HepG2 (cell line): ENCODE data around the gene GALNT10. TPM values are rescaled to one million over a fixed set of nuclear protein-coding genes. Genes with fewer than 3 reads are reported as not detected.

Experiments
- ATAC-seq: fragments of 200-7000 bp; cut with Tn5 transposase; 3 replicates; pipeline ENCODE4 v1.9.1; 2020; ENCODE audit warnings: mild to moderate bottlenecking, moderate library complexity
- BruUV-seq: library from RNA; stranded (reverse); fragments of 400-500 nt; replicated peaks from 2 replicates; lab custom pipeline; 2021; lab: Mats Ljungman, UMichigan
- CTCF ChIA-PET: fragments of 300-600 bp; formaldehyde crosslinking; extraction: SDS; loops from one replicate; lab custom pipeline; 2021; ENCODE audit warnings: low total read pairs, inconsistent platforms, low intra/inter-chr PET ratio; lab: Yijun Ruan, JAX
- POLR2A ChIA-PET: fragments of 350-600 bp; sonication (Branson Sonifier 250); formaldehyde crosslinking; loops from one replicate; lab custom pipeline; 2020; ENCODE audit warnings: antibody characterized with exemption, inconsistent platforms; lab: Yijun Ruan, JAX
- DNase-seq: peaks from one replicate; pipeline ENCODE4 v3.0.0-alpha.2; 2015; ENCODE audit warnings: low spot score
- FAIRE-seq: peaks from 3 replicates; lab custom pipeline; 2011; peaks lifted over from hg19 to GRCh38; lab: Jason Lieb, UNC
- H2AFZ ChIP-seq: one replicate; pipeline ENCODE4 v1.6.1; 2011; ENCODE audit warnings: low read length, inconsistent platforms
- H3K27ac ChIP-seq: fragments of 300-600 bp; 3 replicates; pipeline ENCODE4 v1.8.0; 2011; ENCODE audit warnings: mixed run types, mild to moderate bottlenecking, mixed read lengths, low read length, inconsistent platforms; ENCODE audit not compliant: insufficient read depth; ENCODE audit errors: extremely low read length
- H3K27me3 ChIP-seq, 2 experiments: fragments of 200-600 bp in 1 of 2; 2 replicates in 1 of 2; 3 replicates in 1 of 2; pipeline versions ENCODE4 v1.6.0 to v1.8.0; 2011; ENCODE audit warnings: low read length in 2 of 2, mild to moderate bottlenecking in 2 of 2, moderate library complexity in 2 of 2, inconsistent platforms in 1 of 2; ENCODE audit not compliant: insufficient read depth in 2 of 2, control insufficient read depth in 1 of 2
- H3K36me3 ChIP-seq, 2 experiments: fragments of 200-600 bp in 1 of 2; replicated peaks in 1 of 2; 2 replicates in 1 of 2; 3 replicates in 1 of 2; pipeline versions ENCODE4 v1.5.1 to v1.8.0; 2011; ENCODE audit warnings: low read length in 2 of 2, inconsistent platforms in 1 of 2; ENCODE audit not compliant: insufficient read depth in 2 of 2, control insufficient read depth in 1 of 2
- H3K4me1 ChIP-seq: 2 replicates; pipeline ENCODE4 v1.5.1; 2012; ENCODE audit warnings: low read length, inconsistent platforms; ENCODE audit not compliant: insufficient read depth
- H3K4me2 ChIP-seq: 2 replicates; pipeline ENCODE4 v1.6.0; 2011; ENCODE audit warnings: low read depth, low read length, inconsistent platforms
- H3K4me3 ChIP-seq, 3 experiments: fragments of 200-600 bp in 1 of 3; sonication (generic), shearing (Covaris generic) in 1 of 3; replicated peaks in 1 of 3; 2 replicates each; pipeline ENCODE4 v1.5.1; 2011 to 2016; ENCODE audit warnings: low read length in 3 of 3, inconsistent platforms in 2 of 3, low read depth in 2 of 3, mild to moderate bottlenecking in 2 of 3, control low read depth in 1 of 3, mixed read lengths in 1 of 3; ENCODE audit not compliant: insufficient read depth in 1 of 3
- H3K79me2 ChIP-seq: one replicate; pipeline ENCODE4 v1.6.1; 2011; ENCODE audit warnings: low read length, inconsistent platforms; ENCODE audit not compliant: insufficient read depth
- H3K9ac ChIP-seq: 2 replicates; pipeline ENCODE4 v1.6.0; 2011; ENCODE audit warnings: mild to moderate bottlenecking, low read depth, low read length, inconsistent platforms; ENCODE audit not compliant: insufficient read depth
- H3K9me3 ChIP-seq: 2 replicates; pipeline ENCODE4 v1.5.1; 2012; ENCODE audit warnings: mild to moderate bottlenecking, low read length
- H4K20me1 ChIP-seq: 2 replicates; pipeline ENCODE4 v1.6.0; 2011; ENCODE audit warnings: inconsistent platforms, mild to moderate bottlenecking, low read length, moderate library complexity; ENCODE audit not compliant: insufficient read depth
- EHMT2 ChIP-seq: fragments of 200-600 bp; sonication (generic); IDR thresholded peaks from 2 replicates; pipeline ENCODE4 v1.7.0; 2017; ENCODE audit warnings: antibody characterized with exemption, low read depth, low read length, borderline replicate concordance
- KDM4B ChIP-seq: sonication (generic); formaldehyde crosslinking; IDR thresholded peaks from 2 replicates; pipeline ENCODE4 v1.4.0; 2020; ENCODE audit warnings: missing genetic modification reagents
- KDM5B ChIP-seq: sonication (generic); formaldehyde crosslinking; IDR thresholded peaks from 2 replicates; pipeline ENCODE4 v1.4.0; 2020; ENCODE audit warnings: missing genetic modification reagents, mild to moderate bottlenecking, borderline replicate concordance
- PHF8 ChIP-seq: sonication (generic); formaldehyde crosslinking; IDR thresholded peaks from 2 replicates; pipeline ENCODE4 v1.5.0; 2020; ENCODE audit warnings: missing genetic modification reagents
- RARG ChIP-seq: sonication (generic); formaldehyde crosslinking; IDR thresholded peaks from 2 replicates; pipeline ENCODE4 v1.4.0; 2020; ENCODE audit warnings: low read depth, mild to moderate bottlenecking, missing genetic modification reagents
- TEAD3 ChIP-seq: optimal IDR thresholded peaks from 2 replicates; pipeline ENCODE3; 2016; ENCODE audit warnings: borderline replicate concordance
- ZBTB7A ChIP-seq: sonication (generic); formaldehyde crosslinking; IDR thresholded peaks from 2 replicates; pipeline ENCODE4 v1.8.0; 2022; ENCODE audit warnings: mild to moderate bottlenecking, missing genetic modification reagents
- ZFP91 ChIP-seq: sonication (generic); formaldehyde crosslinking; IDR thresholded peaks from 2 replicates; pipeline ENCODE4 v1.9.0; 2022; ENCODE audit warnings: missing genetic modification reagents, mild to moderate bottlenecking, borderline replicate concordance
- ZNF12 ChIP-seq: sonication (generic); formaldehyde crosslinking; IDR thresholded peaks from 2 replicates; pipeline ENCODE4 v1.5.0; 2020; ENCODE audit warnings: missing genetic modification reagents
- ZNF350 ChIP-seq: sonication (generic); formaldehyde crosslinking; IDR thresholded peaks from 2 replicates; pipeline ENCODE4 v1.4.0; 2020; ENCODE audit warnings: mild to moderate bottlenecking, low read depth, missing genetic modification reagents, borderline replicate concordance
- WGBS: methylation state at CpG from one replicate; pipeline ENCODE4 v1.1.6; 2017; ENCODE audit warnings: low lambda C conversion rate; 5-methylcytosine and 5-hydroxymethylcytosine counted together
- in situ Hi-C: cut with HindIII; loops from 2 replicates; pipeline ENCODE4 v1.10.0; 2017; ENCODE audit warnings: low pct_unique_long_range_greater_than_20kb; ENCODE audit not compliant: extremely low pct_ligation_motif_present
- intact Hi-C: fragments of 100-400 bp; cut with micrococcal nuclease; formaldehyde crosslinking; loops from one replicate; pipeline ENCODE4 v1.10.0; 2022; ENCODE audit not compliant: unreplicated experiment
- polyA plus RNA-seq, 8 experiments: library from polyadenylated mRNA; depleted of rRNA in 3 of 8; stranded (reverse) in 7 of 8; unstranded in 1 of 8; fragments of >200 nt; fragmentation: Illumina TruSeq in 4 of 8; extraction: Trizol in 4 of 8; gene quantifications; 2 replicates each; pipeline versions ENCODE4 v1.2.1 to v1.2.3, GENCODE V29; 2011 to 2016; ENCODE audit warnings: low read depth in 4 of 8, missing spikeins in 1 of 8, mixed read lengths in 1 of 8; ENCODE audit not compliant: insufficient read depth in 1 of 8
- total RNA-seq, 5 experiments: library from RNA; depleted of rRNA; stranded (reverse); fragments of >200 nt; fragmentation: Illumina TruSeq; extraction: Trizol; gene quantifications; 2 replicates each; pipeline ENCODE4 v1.2.3, GENCODE V29; 2016; ENCODE audit warnings: low read depth in 1 of 5
- TF ChIP-seq, protein P1 (sequence below): sonication (generic); formaldehyde crosslinking; IDR thresholded peaks from 2 replicates; pipeline ENCODE4 v1.4.0; 2020; ENCODE audit warnings: missing genetic modification reagents

The GALNT10 gene
- total and polyA plus RNA-seq, 2 of the 13 experiments (the other 11 are each of a cell fraction or from before 2014, with no cell fraction given) = 8.1 to 11.2 TPM

DNA sequence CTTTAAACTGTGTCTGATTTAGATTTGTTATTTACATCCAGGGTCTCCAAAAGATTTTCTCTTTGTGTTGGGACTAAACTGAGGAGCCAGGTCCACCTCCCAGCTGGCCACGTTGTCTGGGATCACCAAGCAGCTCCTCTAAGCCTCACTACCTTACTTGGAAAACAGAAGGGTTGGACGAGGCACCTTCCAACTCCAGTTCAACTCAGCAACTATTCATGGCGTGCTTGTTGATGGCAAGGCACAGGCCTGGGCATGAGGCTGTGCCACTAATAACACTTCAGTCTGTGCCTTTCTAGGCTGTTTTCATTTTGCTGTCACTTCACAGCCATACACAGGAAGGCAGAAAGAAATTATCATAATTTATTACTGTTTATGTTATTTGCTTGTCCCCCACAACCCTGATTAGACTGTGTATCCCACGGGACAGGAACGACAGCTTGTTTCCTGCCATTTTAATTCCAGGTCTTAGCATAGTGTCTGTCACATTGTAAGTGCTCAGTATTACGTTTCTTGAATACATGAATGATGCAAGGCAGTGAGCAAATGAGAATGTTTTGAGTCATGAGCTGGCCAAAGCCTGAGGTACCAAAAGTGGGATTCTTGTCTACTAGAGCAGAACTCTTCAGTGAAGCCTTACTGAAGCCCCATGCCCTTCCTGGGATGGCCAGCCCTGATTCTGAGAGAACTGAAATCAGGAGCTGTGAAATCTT is 125.8 kb downstream of the GALNT10 start (continued):
- TF ChIP-seq ZNF12 (CRISPR knock-in tag) (no peak), TEAD3 (CRISPR knock-in tag) (no peak), ZNF350 (CRISPR knock-in tag) (no peak), ZBTB7A (CRISPR knock-in tag) (no peak)
- TF ChIP-seq, protein P1, sequence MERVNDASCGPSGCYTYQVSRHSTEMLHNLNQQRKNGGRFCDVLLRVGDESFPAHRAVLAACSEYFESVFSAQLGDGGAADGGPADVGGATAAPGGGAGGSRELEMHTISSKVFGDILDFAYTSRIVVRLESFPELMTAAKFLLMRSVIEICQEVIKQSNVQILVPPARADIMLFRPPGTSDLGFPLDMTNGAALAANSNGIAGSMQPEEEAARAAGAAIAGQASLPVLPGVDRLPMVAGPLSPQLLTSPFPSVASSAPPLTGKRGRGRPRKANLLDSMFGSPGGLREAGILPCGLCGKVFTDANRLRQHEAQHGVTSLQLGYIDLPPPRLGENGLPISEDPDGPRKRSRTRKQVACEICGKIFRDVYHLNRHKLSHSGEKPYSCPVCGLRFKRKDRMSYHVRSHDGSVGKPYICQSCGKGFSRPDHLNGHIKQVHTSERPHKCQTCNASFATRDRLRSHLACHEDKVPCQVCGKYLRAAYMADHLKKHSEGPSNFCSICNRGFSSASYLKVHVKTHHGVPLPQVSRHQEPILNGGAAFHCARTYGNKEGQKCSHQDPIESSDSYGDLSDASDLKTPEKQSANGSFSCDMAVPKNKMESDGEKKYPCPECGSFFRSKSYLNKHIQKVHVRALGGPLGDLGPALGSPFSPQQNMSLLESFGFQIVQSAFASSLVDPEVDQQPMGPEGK = no peak

DNA sequence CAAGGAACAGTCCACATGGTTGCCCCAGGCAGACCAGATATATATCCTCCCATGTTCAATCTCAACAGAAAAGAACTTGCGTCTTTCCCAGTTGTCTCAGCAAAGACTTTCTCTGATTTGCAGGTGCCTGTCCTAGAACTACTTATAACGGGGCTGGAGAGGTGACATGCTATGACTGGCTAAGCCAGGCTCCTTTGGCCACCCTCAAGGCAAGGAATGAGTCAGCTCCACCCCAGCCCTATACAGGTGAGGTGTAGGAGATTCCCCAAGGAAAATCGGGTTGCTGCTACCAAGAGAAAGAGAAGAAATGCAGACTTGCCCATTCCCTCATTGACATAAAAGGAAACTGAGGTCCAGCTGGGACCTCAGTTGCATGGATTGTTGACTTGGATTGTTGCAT is 127.4 kb downstream of the GALNT10 start:
- Histone ChIP-seq H3K27me3 (no peaks in the 10 kb centered on the region), H3K36me3 (peaks cover 0 to 1% of the 10 kb centered on the region in 2 experiments; a peak in 1 of 5 replicates), H3K27ac (no peak overlapping the region), H3K9ac (no peak overlapping the region), H3K4me2 (no peak overlapping the region), H3K9me3 (no peaks in the 10 kb centered on the region), H2AFZ (no peak overlapping the region), H3K79me2 (no peaks in the 10 kb centered on the region), H3K4me1 (no peaks in the 10 kb centered on the region), H4K20me1 (no peaks in the 10 kb centered on the region), H3K4me3 (no peak overlapping the region)
- 80% methylated on average over 3 of the region's 3 CpGs for WGBS
- BruUV-seq = no TSS peak
- TF ChIP-seq ZFP91 (CRISPR knock-in tag) (no peak), KDM5B (no peak), PHF8 (CRISPR knock-in tag) (no peak), KDM4B (CRISPR knock-in tag) (no peak), RARG (no peak), EHMT2 (no peak)
- ChIA-PET POLR2A (no interaction called here), CTCF (no interaction called here)
- in situ Hi-C loops = no loop called here
- DNase-seq (no peak), ATAC-seq (no peak), FAIRE-seq (no peak)
- intact Hi-C loops = no loop called here
